H1 (cell line): ENCODE measurements around the gene AMBP. TPM values are rescaled to one million over a fixed set of nuclear protein-coding genes. Genes with fewer than 3 reads are reported as not detected.

Source experiments
- CTCF ChIA-PET: fragments of 300-600 bp; sonication (Branson Sonifier 250); formaldehyde crosslinking; loops from one replicate; lab custom pipeline; 2021; ENCODE audit not compliant: partially characterized antibody; lab: Charles Lee
- POLR2A ChIA-PET: fragments of 300-600 bp; sonication (Branson Sonifier 250); formaldehyde crosslinking; loops from one replicate; lab custom pipeline; 2021; ENCODE audit warnings: inconsistent platforms; ENCODE audit not compliant: partially characterized antibody; lab: Charles Lee
- DNase-seq, 2 experiments: peaks; one replicate each; pipeline versions ENCODE4 v3.0.0 to v3.0.0-alpha.2; 2010 to 2022; ENCODE audit warnings: low spot score in 2 of 2, low read depth in 1 of 2, mixed read lengths in 1 of 2
- FAIRE-seq: peaks from 2 replicates; lab custom pipeline; 2011; peaks lifted over from hg19 to GRCh38; lab: Jason Lieb, UNC
- H2AFZ ChIP-seq: 2 replicates; pipeline ENCODE4 v1.8.1; 2012; ENCODE audit warnings: low read length, inconsistent platforms
- H2AK5ac ChIP-seq: 2 replicates; pipeline ENCODE4 v1.6.1; 2013; ENCODE audit warnings: low read depth, low read length
- H2BK120ac ChIP-seq: replicated peaks from 2 replicates; pipeline ENCODE3; 2013; ENCODE audit warnings: low read depth, low read length, inconsistent platforms
- H2BK12ac ChIP-seq: 2 replicates; pipeline ENCODE4 v1.6.1; 2013; ENCODE audit warnings: low read depth, low read length
- H2BK15ac ChIP-seq: 2 replicates; pipeline ENCODE4 v1.6.1; 2013; ENCODE audit warnings: low read length
- H2BK20ac ChIP-seq: 2 replicates; pipeline ENCODE4 v1.6.1; 2013; ENCODE audit warnings: low read length
- H2BK5ac ChIP-seq: 2 replicates; pipeline ENCODE4 v1.6.1; 2013; ENCODE audit warnings: low read depth, low read length
- H3K14ac ChIP-seq: 2 replicates; pipeline ENCODE4 v1.6.1; 2013; ENCODE audit warnings: inconsistent platforms; ENCODE audit not compliant: insufficient read length
- H3K18ac ChIP-seq: 2 replicates; pipeline ENCODE4 v1.6.1; 2013; ENCODE audit warnings: low read length; ENCODE audit errors: extremely low read depth
- H3K23ac ChIP-seq: 2 replicates; pipeline ENCODE4 v1.6.1; 2013; ENCODE audit warnings: inconsistent platforms; ENCODE audit not compliant: insufficient read length
- H3K23me2 ChIP-seq: 2 replicates; pipeline ENCODE4 v1.6.1; 2013; ENCODE audit warnings: low read depth, low read length
- H3K27ac ChIP-seq: 2 replicates; pipeline ENCODE4 v1.6.1; 2011; ENCODE audit warnings: low read depth, low read length, inconsistent platforms
- H3K27me3 ChIP-seq, 4 experiments: replicated peaks in 1 of 4; 1 replicate in 1 of 4; 2 replicates in 3 of 4; pipeline versions ENCODE4 v1.6.1 to v1.8.1; 2011 to 2013; ENCODE audit warnings: low read length in 3 of 4, mild to moderate bottlenecking in 3 of 4, inconsistent platforms in 2 of 4, mixed read lengths in 2 of 4, moderate library complexity in 1 of 4; ENCODE audit not compliant: control insufficient read depth in 3 of 4, insufficient read depth in 3 of 4; ENCODE audit errors: extremely low read depth in 1 of 4
- H3K36me3 ChIP-seq, 4 experiments: 2 replicates each; pipeline versions ENCODE4 v1.6.1 to v1.8.1; 2011 to 2013; ENCODE audit warnings: mild to moderate bottlenecking in 4 of 4, low read length in 3 of 4, moderate library complexity in 2 of 4, control low read depth in 1 of 4, inconsistent platforms in 1 of 4; ENCODE audit not compliant: insufficient read depth in 4 of 4, control insufficient read depth in 2 of 4
- H3K4ac ChIP-seq: replicated peaks from 2 replicates; pipeline ENCODE3; 2013; ENCODE audit warnings: low read length, low read depth, mixed read lengths, inconsistent platforms; ENCODE audit not compliant: insufficient read length
- H3K4me1 ChIP-seq, 4 experiments: replicated peaks in 1 of 4; 1 replicate in 1 of 4; 2 replicates in 3 of 4; pipeline versions ENCODE4 v1.6.1 to v1.8.1; 2011 to 2013; ENCODE audit warnings: low read length in 3 of 4, inconsistent platforms in 2 of 4, mixed read lengths in 1 of 4; ENCODE audit not compliant: insufficient read depth in 4 of 4, control insufficient read depth in 3 of 4
- H3K4me2 ChIP-seq, 2 experiments: 2 replicates each; pipeline versions ENCODE4 v1.6.1 to v1.8.1; 2011 to 2013; ENCODE audit warnings: low read depth in 2 of 2, low read length in 2 of 2, control low read depth in 1 of 2, inconsistent platforms in 1 of 2, mild to moderate bottlenecking in 1 of 2; ENCODE audit not compliant: insufficient read depth in 1 of 2
- H3K4me3 ChIP-seq, 4 experiments: fragments of 200-600, 300-600 bp in 1 of 4; sonication (generic), shearing (Covaris generic), sonication (Bioruptor Twin) in 1 of 4; 2 replicates each; pipeline versions ENCODE4 v1.5.1 to v1.8.1; 2011 to 2016; ENCODE audit warnings: low read length in 4 of 4, low read depth in 3 of 4, control low read depth in 2 of 4, inconsistent platforms in 2 of 4, mild to moderate bottlenecking in 2 of 4, mixed read lengths in 1 of 4, moderate library complexity in 1 of 4; ENCODE audit not compliant: insufficient read depth in 2 of 4; ENCODE audit errors: extremely low read depth in 1 of 4
- H3K56ac ChIP-seq: replicated peaks from 2 replicates; pipeline ENCODE3; 2013; ENCODE audit warnings: low read depth, mild to moderate bottlenecking, mixed read lengths, low read length, inconsistent platforms; ENCODE audit not compliant: insufficient read length
- H3K79me1 ChIP-seq: 2 replicates; pipeline ENCODE4 v1.6.1; 2013; ENCODE audit warnings: low read depth, low read length, control low read depth
- H3K79me2 ChIP-seq, 2 experiments: 2 replicates each; pipeline versions ENCODE4 v1.6.1 to v1.8.1; 2012 to 2013; ENCODE audit warnings: low read length in 2 of 2, mild to moderate bottlenecking in 2 of 2, inconsistent platforms in 1 of 2; ENCODE audit not compliant: insufficient read depth in 2 of 2, control insufficient read depth in 1 of 2
- H3K9ac ChIP-seq, 4 experiments: replicated peaks in 1 of 4; 1 replicate in 1 of 4; 2 replicates in 3 of 4; pipeline versions ENCODE4 v1.6.1 to v1.8.1; 2011 to 2013; ENCODE audit warnings: low read depth in 3 of 4, low read length in 3 of 4, control low read depth in 2 of 4, mild to moderate bottlenecking in 2 of 4, moderate library complexity in 2 of 4, inconsistent platforms in 1 of 4; ENCODE audit errors: extremely low read depth in 1 of 4
- H3K9me3 ChIP-seq, 2 experiments: 2 replicates each; pipeline versions ENCODE4 v1.6.1 to v1.8.1; 2012 to 2013; ENCODE audit warnings: mild to moderate bottlenecking in 2 of 2, moderate library complexity in 2 of 2, control low read depth in 1 of 2, inconsistent platforms in 1 of 2, low read depth in 1 of 2, low read length in 1 of 2, mixed read lengths in 1 of 2; ENCODE audit not compliant: insufficient read depth in 2 of 2
- H4K20me1 ChIP-seq, 2 experiments: replicated peaks in 1 of 2; 2 replicates each; pipeline versions ENCODE3 to v1.8.1; 2011 to 2013; ENCODE audit warnings: inconsistent platforms in 2 of 2, low read length in 2 of 2, mild to moderate bottlenecking in 1 of 2; ENCODE audit not compliant: insufficient read depth in 2 of 2, control insufficient read depth in 1 of 2
- H4K5ac ChIP-seq: 2 replicates; pipeline ENCODE4 v1.6.1; 2013; ENCODE audit warnings: low read length, low read depth, mixed read lengths, inconsistent platforms; ENCODE audit not compliant: insufficient read length
- H4K8ac ChIP-seq: 2 replicates; pipeline ENCODE4 v1.8.0; 2013; ENCODE audit warnings: mild to moderate bottlenecking, moderate library complexity, low read length, inconsistent platforms; ENCODE audit not compliant: insufficient read depth; ENCODE audit errors: extremely low read depth
- H4K91ac ChIP-seq: replicated peaks from 2 replicates; pipeline ENCODE3; 2013; ENCODE audit warnings: low read length, mixed read lengths, inconsistent platforms; ENCODE audit not compliant: insufficient read length
- ASH2L ChIP-seq: fragments of 200-600, 300-600 bp; sonication (generic); IDR thresholded peaks from one replicate; pipeline ENCODE4 v1.7.1; 2017; ENCODE audit warnings: low read length
- E2F6 ChIP-seq: IDR thresholded peaks from 2 replicates; pipeline ENCODE4 v1.6.1; 2012; ENCODE audit warnings: inconsistent platforms
- HDAC2 ChIP-seq, 2 experiments: fragments of 300-600 bp in 1 of 2; sonication (generic) in 1 of 2; IDR thresholded peaks; 2 replicates each; pipeline ENCODE4 v1.6.1; 2011 to 2012; ENCODE audit warnings: low read depth in 2 of 2, low read length in 2 of 2, mild to moderate bottlenecking in 2 of 2, moderate library complexity in 2 of 2, borderline replicate concordance in 1 of 2, inconsistent platforms in 1 of 2
- MAX ChIP-seq: IDR thresholded peaks from 2 replicates; pipeline ENCODE4 v1.6.1; 2012; ENCODE audit warnings: inconsistent platforms
- NRF1 ChIP-seq: IDR thresholded peaks from 2 replicates; pipeline ENCODE4 v1.6.1; 2011; ENCODE audit warnings: mild to moderate bottlenecking, low read depth, low read length, improper control_type of control experiment
- SIRT6 ChIP-seq: IDR thresholded peaks from one replicate; pipeline ENCODE4 v1.7.1; 2012; ENCODE audit warnings: low read length, inconsistent platforms
- SP1 ChIP-seq: IDR thresholded peaks from 2 replicates; pipeline ENCODE4 v1.6.1; 2011; ENCODE audit warnings: low read depth, low read length
- SP4 ChIP-seq: IDR thresholded peaks from 2 replicates; pipeline ENCODE4 v1.6.1; 2012; ENCODE audit warnings: low read length, inconsistent platforms
- TEAD4 ChIP-seq: IDR thresholded peaks from 2 replicates; pipeline ENCODE4 v1.6.1; 2012; ENCODE audit warnings: low read depth, low read length, inconsistent platforms, mixed read lengths
- YY1 ChIP-seq: IDR thresholded peaks from 2 replicates; pipeline ENCODE4 v1.6.1; 2011; ENCODE audit warnings: low read depth, mild to moderate bottlenecking, low read length
- ZNF274 ChIP-seq: IDR thresholded peaks from 2 replicates; pipeline ENCODE4 v1.7.0; 2012; ENCODE audit warnings: low read length, borderline replicate concordance; ENCODE audit errors: extremely low read depth
- WGBS, 2 experiments: shearing (Covaris generic) in 1 of 2; methylation state at CpG; one replicate each; pipeline versions ENCODE4 v1.1.6 to v1.1.7; 2013 to 2015; ENCODE audit warnings: low lambda C conversion rate in 2 of 2, mixed read lengths in 2 of 2, inconsistent platforms in 1 of 2, low coverage in 1 of 2, missing lambda C conversion rate in 1 of 2; ENCODE audit not compliant: insufficient replicate concordance in 2 of 2, insufficient coverage in 1 of 2, insufficient read length in 1 of 2; ENCODE audit errors: extremely low coverage in 1 of 2, missing lambda C conversion rate in 1 of 2; 5-methylcytosine and 5-hydroxymethylcytosine counted together
- polyA plus RNA-seq, 7 experiments: library from polyadenylated mRNA; depleted of rRNA in 3 of 7; stranded (reverse) in 5 of 7; unstranded in 2 of 7; fragments of >200 nt in 5 of 7; fragments of 200-250 nt in 2 of 7; gene quantifications; 1 replicate in 5 of 7; 2 replicates in 1 of 7; 4 replicates in 1 of 7; pipeline versions ENCODE4 v1.2.1 to v1.2.3, GENCODE V29; 2011 to 2013; ENCODE audit warnings: missing spikeins in 2 of 7, mixed read lengths in 2 of 7
- total RNA-seq: library from RNA; stranded (reverse); fragmentation: NEBNext Ultra II Directional; extraction: Animal tissue kit (Norgen Biotek cat#: 25700); gene quantifications from 2 replicates; pipeline ENCODE4 v1.2.1, GENCODE V29; 2021

AMBP gene
- total and polyA plus RNA-seq, 2 of the 8 experiments (the other 6 are each of a cell fraction or from before 2014, with no cell fraction given), result 3.0 to 4.0 TPM

DNA sequence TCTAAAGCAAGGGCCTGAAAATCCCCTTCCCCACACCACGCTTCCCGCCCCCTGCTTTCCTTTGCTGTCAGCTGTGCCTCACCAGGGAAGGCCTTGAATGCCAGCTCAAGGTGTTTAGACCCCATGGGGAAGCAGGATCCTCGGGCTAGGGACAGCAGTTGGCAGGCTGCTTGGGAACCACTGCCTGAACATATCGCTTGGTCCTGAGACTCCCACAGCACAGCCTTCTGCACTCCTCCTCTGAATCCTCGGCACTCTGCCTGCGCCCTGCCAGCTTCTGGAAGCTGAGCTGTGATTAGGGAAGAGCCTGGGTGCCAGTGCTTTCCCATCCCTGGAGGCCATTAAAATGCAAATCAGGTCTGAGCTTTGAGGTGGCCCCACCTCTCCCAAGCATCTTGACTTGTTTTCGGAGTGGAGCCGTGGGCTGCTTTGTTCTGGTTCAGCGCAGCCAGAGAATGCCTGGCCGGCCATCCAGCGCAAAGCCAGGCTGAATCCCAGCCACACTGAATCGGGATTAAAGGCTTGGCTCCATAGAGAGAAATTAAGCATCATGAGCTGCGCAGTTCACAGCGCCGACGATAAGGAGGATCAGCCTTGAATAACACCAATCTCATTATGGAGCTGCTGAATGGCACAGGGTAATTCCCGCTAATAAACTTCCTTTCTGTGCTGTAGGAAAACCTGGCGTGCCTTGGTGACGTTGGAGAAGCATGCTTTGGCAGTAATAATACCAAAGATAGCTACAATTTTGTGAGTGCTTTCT, 40.0 kb downstream of the AMBP start:
- 67% methylated on average over 19 of the region's 19 CpGs; no CpG with 5 or more reads in 1 of the 2 experiments for WGBS, 2 experiments
- no peak overlapping the region for H4K91ac ChIP-seq
- no peaks in the 10 kb centered on the region for H3K79me2 ChIP-seq
- no peak overlapping the region for H2BK15ac ChIP-seq
- H2BK120ac ChIP-seq, result peak overlapping the region; percentile 3
- no peak overlapping the region for H2BK12ac ChIP-seq
- H3K14ac ChIP-seq, result no peak overlapping the region
- H2BK20ac ChIP-seq, result no peak overlapping the region
- no peaks in the 10 kb centered on the region for H4K20me1 ChIP-seq
- no peak overlapping the region for H4K5ac ChIP-seq
- H3K9me3 ChIP-seq, result no peaks in the 10 kb centered on the region
- H3K23me2 ChIP-seq, result no peaks in the 10 kb centered on the region; the same call in 1 of the 2 replicates
- H3K27me3 ChIP-seq, result no peaks in the 10 kb centered on the region
- ChIA-PET CTCF (interaction anchor here (0.9 to 2.4 kb wide), 14 partner anchors 9 to 306 kb away, joined by 3 to 8 read pairs (median 3); no protein-coding TSS in a partner anchor), POLR2A (interaction anchor here (1.3 to 1.7 kb wide), 4 partner anchors 13 to 304 kb away, joined by 3 to 5 read pairs (median 3); no protein-coding TSS in a partner anchor)
- no peak overlapping the region for H4K8ac ChIP-seq
- H3K56ac ChIP-seq, result no peak overlapping the region
- no peak overlapping the region for H2AFZ ChIP-seq
- H3K4ac ChIP-seq, result no peak overlapping the region
- no peak overlapping the region; the same call in 1 of the 2 replicates for H3K18ac ChIP-seq
- peaks cover 0 to 16% (median 4%) of the 10 kb centered on the region in 4 experiments; a peak in 4 of 8 replicates for H3K36me3 ChIP-seq
- peaks cover 0 to 8% (median 6%) of the 10 kb centered on the region in 4 experiments; a peak in 4 of 7 replicates for H3K4me1 ChIP-seq
- H3K4me3 ChIP-seq, result peak overlapping the region in 2 of 4 experiments; percentile 3 to 11; a peak in 1 of 8 replicates
- no peak overlapping the region for H3K23ac ChIP-seq
- H3K4me2 ChIP-seq, result peak overlapping the region; percentile 18 to 47; a peak in 2 of 4 replicates
- peak; percentile 91 for FAIRE-seq
- no peaks in the 10 kb centered on the region for H3K79me1 ChIP-seq
- no peak overlapping the region; the same call in 1 of the 2 replicates for H3K27ac ChIP-seq
- DNase-seq, result peak; percentile 15 to 56
- peak overlapping the region in 1 of 4 experiments; percentile 36; a peak in 1 of 7 replicates for H3K9ac ChIP-seq
- H2AK5ac ChIP-seq, result no peak overlapping the region
- no peak overlapping the region for H2BK5ac ChIP-seq
- TF ChIP-seq YY1 (peak; percentile 88), NRF1 (no peak), TEAD4 (no peak), SIRT6 (no peak), SP1 (no peak), E2F6 (0 out of 2 replicates have a peak, but pooled peaks have one; percentile 30), SP4 (no peak), ZNF274 (no peak), MAX (no peak), ASH2L (no peak), HDAC2 (IDR thresholded peaks at IDR 0.05; ENCODE audit: borderline replicate concordance in 1 of 2, low read depth in 2 of 2, low read length in 2 of 2) (no peak)
